ENCODE measurements around the gene MORN1.

DNA sequence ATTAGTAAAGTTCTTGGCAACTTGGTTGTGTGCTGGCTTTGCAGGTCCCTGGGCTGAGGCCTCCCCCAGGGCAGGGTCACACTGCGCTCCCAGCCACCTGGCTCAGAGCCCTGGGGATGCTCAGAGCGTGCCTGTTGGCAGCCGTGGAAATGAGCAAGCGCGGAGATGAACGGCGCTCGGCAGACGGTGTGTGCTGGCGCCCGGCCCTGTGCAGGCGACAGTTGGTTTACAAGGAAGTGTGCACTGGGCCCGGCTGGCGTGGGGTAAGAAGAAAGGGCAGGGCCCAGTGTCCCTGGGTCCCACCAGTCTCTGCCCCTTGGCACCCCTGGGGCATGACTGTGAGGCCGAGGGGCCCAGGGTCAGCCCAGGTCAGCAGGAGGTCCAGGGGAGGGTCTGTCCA is 46.7 kb upstream of the MORN1 start:
- no peak for TF ChIP-seq POLR2A (IDR thresholded peaks at IDR 0.05)
- TF ChIP-seq, protein P1, sequence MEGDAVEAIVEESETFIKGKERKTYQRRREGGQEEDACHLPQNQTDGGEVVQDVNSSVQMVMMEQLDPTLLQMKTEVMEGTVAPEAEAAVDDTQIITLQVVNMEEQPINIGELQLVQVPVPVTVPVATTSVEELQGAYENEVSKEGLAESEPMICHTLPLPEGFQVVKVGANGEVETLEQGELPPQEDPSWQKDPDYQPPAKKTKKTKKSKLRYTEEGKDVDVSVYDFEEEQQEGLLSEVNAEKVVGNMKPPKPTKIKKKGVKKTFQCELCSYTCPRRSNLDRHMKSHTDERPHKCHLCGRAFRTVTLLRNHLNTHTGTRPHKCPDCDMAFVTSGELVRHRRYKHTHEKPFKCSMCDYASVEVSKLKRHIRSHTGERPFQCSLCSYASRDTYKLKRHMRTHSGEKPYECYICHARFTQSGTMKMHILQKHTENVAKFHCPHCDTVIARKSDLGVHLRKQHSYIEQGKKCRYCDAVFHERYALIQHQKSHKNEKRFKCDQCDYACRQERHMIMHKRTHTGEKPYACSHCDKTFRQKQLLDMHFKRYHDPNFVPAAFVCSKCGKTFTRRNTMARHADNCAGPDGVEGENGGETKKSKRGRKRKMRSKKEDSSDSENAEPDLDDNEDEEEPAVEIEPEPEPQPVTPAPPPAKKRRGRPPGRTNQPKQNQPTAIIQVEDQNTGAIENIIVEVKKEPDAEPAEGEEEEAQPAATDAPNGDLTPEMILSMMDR (IDR thresholded peaks at IDR 0.05): no peak
